ENCODE measurements around the gene NFIA. TPM values are rescaled to one million over a fixed set of nuclear protein-coding genes. Genes with fewer than 3 reads are reported as not detected.

The NFIA gene
- total and polyA plus RNA-seq, 9 of the 15 experiments (the other 6 are each of a cell fraction or from before 2014, with no cell fraction given) = 5.3 to 24.9 (median 9.8) TPM

- FAIRE-seq = no peak
- Histone ChIP-seq H3K27me3 (ENCODE audit: control insufficient read depth in 2 of 2, insufficient read depth in 2 of 2, low read length in 2 of 2) (no peaks in the 10 kb centered on the region), H3K36me3 (ENCODE audit: control insufficient read depth, insufficient read depth, low read length) (peaks cover 8% of the 10 kb centered on the region; the same call in 1 of the 3 replicates), H3K4me3 (no peak overlapping the region), H3K79me2 (ENCODE audit: control insufficient read depth, insufficient read depth, low read length) (peaks cover 77% of the 10 kb centered on the region), H4K20me1 (replicated peaks; ENCODE audit: control insufficient read depth, insufficient read depth, low read length) (no peaks in the 10 kb centered on the region), H3K9ac (ENCODE audit: insufficient read depth in 1 of 2, low read depth in 2 of 2, low read length in 2 of 2) (no peak overlapping the region), H3K9me1 (ENCODE audit: control insufficient read depth, insufficient read depth, low read length) (no peaks in the 10 kb centered on the region), H3K9me3 (replicated peaks; ENCODE audit: control insufficient read depth, insufficient read depth, low read depth, low read length) (peaks cover 2% of the 10 kb centered on the region; the same call in 1 of the 2 replicates), H3K4me2 (ENCODE audit: insufficient read depth, low read length) (no peak overlapping the region), H3K4me1 (replicated peaks in 1 of 2; ENCODE audit: control insufficient read depth in 2 of 2, insufficient read depth in 2 of 2, low read length in 2 of 2) (peaks cover 0 to 9% of the 10 kb centered on the region in 2 experiments; a peak in 3 of 5 replicates), H2AFZ (ENCODE audit: low read depth, low read length) (no peak overlapping the region), H3K27ac (ENCODE audit: extremely low read depth, low read depth, low read length) (no peak overlapping the region)
- no TSS peak for BruUV-seq (replicated peaks)
- ChIA-PET CTCF (ENCODE audit: low intra/inter-chr PET ratio) (no interaction called here), POLR2A (interaction anchor here (1.4 kb wide), 1 partner anchor 9 kb away, joined by 5 read pairs; no protein-coding TSS in a partner anchor)
- WGBS (ENCODE audit: insufficient coverage, low coverage, missing lambda C conversion rate) = 93% methylated on average over 2 of the region's 2 CpGs
- TF ChIP-seq CBX1 (IDR thresholded peaks at IDR 0.05; ENCODE audit: low read depth) (no peak), HNRNPL (IDR thresholded peaks at IDR 0.05; ENCODE audit: low read depth, low read length) (no peak), FUS (optimal IDR thresholded peaks at IDR 0.05; ENCODE audit: low read depth, low read length) (no peak), MECOM (CRISPR knock-in tag; IDR thresholded peaks at IDR 0.05) (no peak), SRSF1 (IDR thresholded peaks at IDR 0.05; ENCODE audit: low read depth, low read length) (no peak), STAT5A (IDR thresholded peaks at IDR 0.05; ENCODE audit: borderline replicate concordance, low read length) (no peak), ZFP30 (CRISPR knock-in tag; IDR thresholded peaks at IDR 0.05; ENCODE audit: borderline replicate concordance) (no peak), TCF7L2 (IDR thresholded peaks at IDR 0.05; ENCODE audit: low read depth, low read length) (no peak), SETDB1 (IDR thresholded peaks at IDR 0.05; ENCODE audit: low read length) (no peak), TEAD4 (IDR thresholded peaks at IDR 0.05; ENCODE audit: low read length) (no peak), TEAD4 (CRISPR knock-in tag; IDR thresholded peaks at IDR 0.05; ENCODE audit: borderline replicate concordance) (no peak), ZNF445 (CRISPR knock-in tag; IDR thresholded peaks at IDR 0.05; ENCODE audit: low read depth) (no peak), PCBP1 (IDR thresholded peaks at IDR 0.05; ENCODE audit: low read depth, low read length, poor library complexity, severe bottlenecking) (no peak)
- TF ChIP-seq, protein P1, sequence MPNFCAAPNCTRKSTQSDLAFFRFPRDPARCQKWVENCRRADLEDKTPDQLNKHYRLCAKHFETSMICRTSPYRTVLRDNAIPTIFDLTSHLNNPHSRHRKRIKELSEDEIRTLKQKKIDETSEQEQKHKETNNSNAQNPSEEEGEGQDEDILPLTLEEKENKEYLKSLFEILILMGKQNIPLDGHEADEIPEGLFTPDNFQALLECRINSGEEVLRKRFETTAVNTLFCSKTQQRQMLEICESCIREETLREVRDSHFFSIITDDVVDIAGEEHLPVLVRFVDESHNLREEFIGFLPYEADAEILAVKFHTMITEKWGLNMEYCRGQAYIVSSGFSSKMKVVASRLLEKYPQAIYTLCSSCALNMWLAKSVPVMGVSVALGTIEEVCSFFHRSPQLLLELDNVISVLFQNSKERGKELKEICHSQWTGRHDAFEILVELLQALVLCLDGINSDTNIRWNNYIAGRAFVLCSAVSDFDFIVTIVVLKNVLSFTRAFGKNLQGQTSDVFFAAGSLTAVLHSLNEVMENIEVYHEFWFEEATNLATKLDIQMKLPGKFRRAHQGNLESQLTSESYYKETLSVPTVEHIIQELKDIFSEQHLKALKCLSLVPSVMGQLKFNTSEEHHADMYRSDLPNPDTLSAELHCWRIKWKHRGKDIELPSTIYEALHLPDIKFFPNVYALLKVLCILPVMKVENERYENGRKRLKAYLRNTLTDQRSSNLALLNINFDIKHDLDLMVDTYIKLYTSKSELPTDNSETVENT (CRISPR knock-in tag; IDR thresholded peaks at IDR 0.05) = no peak
- in situ Hi-C loops (cut with MboI) = no loop called here
- no peak for DNase-seq (ENCODE audit: extremely low read depth in 1 of 4, low spot score in 3 of 4)
- intact Hi-C loops (cut with micrococcal nuclease) = loop anchor here (10.0 kb wide), 1 partner anchor 234 kb away; no protein-coding TSS in a partner anchor
- no peak for ATAC-seq
Observed at GRCh38 chr1:61208831-61209230, 126.5 kb downstream of the NFIA start.
